ENCODE measurements around the gene MLLT10. TPM values are rescaled to one million over a fixed set of nuclear protein-coding genes. Genes with fewer than 3 reads are reported as not detected.

MLLT10 gene
- total and polyA plus RNA-seq, 9 donors = 20.7 to 30.6 (median 25.5) TPM

GRCh38 chr10:21747809-21748208, 213.8 kb downstream of the MLLT10 start:
- peaks cover 20% of the 10 kb centered on the region for H3K36me3 ChIP-seq (ENCODE audit: control insufficient read depth, insufficient read depth, low read length)
- H3K27ac ChIP-seq (ENCODE audit: low read length) = no peak overlapping the region
- WGBS (ENCODE audit: insufficient coverage) = no CpG with 5 or more reads among the region's 4 CpGs
- no peak for DNase-seq
- no peaks in the 10 kb centered on the region for H3K9me3 ChIP-seq (replicated peaks; ENCODE audit: control insufficient read depth, low read depth, low read length)
- H3K4me1 ChIP-seq (ENCODE audit: control insufficient read depth, insufficient read depth, low read length) = no peaks in the 10 kb centered on the region
- H3K4me3 ChIP-seq (ENCODE audit: low read length) = no peak overlapping the region
- no peaks in the 10 kb centered on the region for H3K27me3 ChIP-seq (ENCODE audit: control insufficient read depth, insufficient read depth, low read length)

DNA sequence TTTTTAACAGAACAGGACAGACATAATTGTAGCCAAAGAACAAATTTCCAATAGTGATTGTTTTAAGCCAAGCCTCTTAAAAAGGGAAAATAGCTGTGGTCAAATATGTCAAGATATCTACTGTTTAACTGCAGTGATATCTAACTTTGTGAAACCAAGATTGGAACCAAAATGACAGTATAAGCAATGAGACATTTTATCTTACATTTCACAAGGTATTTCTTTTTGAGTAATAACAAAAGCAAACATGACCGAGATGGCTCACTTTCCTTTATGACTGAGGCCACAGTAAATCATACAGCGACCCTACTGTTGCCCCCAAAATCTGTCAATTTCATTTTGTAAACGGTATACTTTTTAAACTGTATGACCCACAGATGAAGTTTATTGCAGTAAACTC, 215.8 kb downstream of the MLLT10 start:
- Histone ChIP-seq H3K4me1 (ENCODE audit: control insufficient read depth, insufficient read depth, low read length) (no peaks in the 10 kb centered on the region), H3K27me3 (ENCODE audit: control insufficient read depth, insufficient read depth, low read length) (no peaks in the 10 kb centered on the region), H3K4me3 (ENCODE audit: low read length) (no peak overlapping the region), H3K27ac (ENCODE audit: low read length) (no peak overlapping the region), H3K9me3 (replicated peaks; ENCODE audit: control insufficient read depth, low read depth, low read length) (no peaks in the 10 kb centered on the region), H3K36me3 (ENCODE audit: control insufficient read depth, insufficient read depth, low read length) (peaks cover 17% of the 10 kb centered on the region)
- no CpG with 5 or more reads among the region's 3 CpGs for WGBS (ENCODE audit: insufficient coverage)
- DNase-seq = no peak

DNA sequence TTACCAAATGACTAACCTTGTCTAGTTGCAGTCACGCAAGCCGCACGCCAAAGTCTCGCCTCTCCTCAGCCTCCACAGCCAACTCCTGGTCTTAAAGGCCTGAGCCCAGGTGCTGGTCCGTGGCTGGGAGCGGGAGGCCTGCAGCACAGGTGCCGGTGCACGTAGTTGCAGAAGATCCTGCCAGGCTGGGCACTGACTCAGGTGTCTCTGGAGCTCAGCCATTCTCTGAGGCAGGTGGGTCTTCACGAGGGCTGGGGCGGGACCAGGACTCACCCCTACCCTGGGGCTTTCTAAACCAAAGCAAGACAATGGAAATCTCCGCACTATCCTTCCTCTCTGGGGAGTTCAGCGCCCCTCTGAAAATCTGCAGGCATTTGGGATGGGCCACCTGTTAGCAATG, 216.4 kb downstream of the MLLT10 start:
- H3K4me1 ChIP-seq (ENCODE audit: control insufficient read depth, insufficient read depth, low read length) = no peaks in the 10 kb centered on the region
- 69% methylated on average over 4 of the region's 12 CpGs for WGBS (ENCODE audit: insufficient coverage)
- DNase-seq = no peak
- H3K9me3 ChIP-seq (replicated peaks; ENCODE audit: control insufficient read depth, low read depth, low read length) = no peaks in the 10 kb centered on the region
- peaks cover 17% of the 10 kb centered on the region for H3K36me3 ChIP-seq (ENCODE audit: control insufficient read depth, insufficient read depth, low read length)
- H3K27me3 ChIP-seq (ENCODE audit: control insufficient read depth, insufficient read depth, low read length) = no peaks in the 10 kb centered on the region
- H3K4me3 ChIP-seq (ENCODE audit: low read length) = no peak overlapping the region
- no peak overlapping the region for H3K27ac ChIP-seq (ENCODE audit: low read length)

GRCh38 chr10:21751341-21752310, 217.6 kb downstream of the MLLT10 start:
- WGBS (ENCODE audit: insufficient coverage) = 72% methylated on average over 11 of the region's 26 CpGs

GRCh38 chr10:21753497-21754270, 219.7 kb downstream of the MLLT10 start:
- Histone ChIP-seq H3K27me3 (ENCODE audit: control insufficient read depth, insufficient read depth, low read length) (no peaks in the 10 kb centered on the region), H3K9me3 (replicated peaks; ENCODE audit: control insufficient read depth, low read depth, low read length) (no peaks in the 10 kb centered on the region), H3K4me3 (ENCODE audit: low read length) (no peak overlapping the region), H3K36me3 (ENCODE audit: control insufficient read depth, insufficient read depth, low read length) (peaks cover 8% of the 10 kb centered on the region), H3K27ac (ENCODE audit: low read length) (no peak overlapping the region), H3K4me1 (ENCODE audit: control insufficient read depth, insufficient read depth, low read length) (peaks cover 14% of the 10 kb centered on the region)
- WGBS (ENCODE audit: insufficient coverage) = 90% methylated on average over 12 of the region's 18 CpGs
- no peak for DNase-seq

More at GRCh38 chr10:21751341-21752310, 217.6 kb downstream of the MLLT10 start:
- Histone ChIP-seq H3K27me3 (ENCODE audit: control insufficient read depth, insufficient read depth, low read length) (no peaks in the 10 kb centered on the region), H3K9me3 (replicated peaks; ENCODE audit: control insufficient read depth, low read depth, low read length) (no peaks in the 10 kb centered on the region), H3K36me3 (ENCODE audit: control insufficient read depth, insufficient read depth, low read length) (peaks cover 11% of the 10 kb centered on the region), H3K27ac (ENCODE audit: low read length) (no peak overlapping the region), H3K4me3 (ENCODE audit: low read length) (no peak overlapping the region), H3K4me1 (ENCODE audit: control insufficient read depth, insufficient read depth, low read length) (no peaks in the 10 kb centered on the region)
- no peak for DNase-seq

DNA sequence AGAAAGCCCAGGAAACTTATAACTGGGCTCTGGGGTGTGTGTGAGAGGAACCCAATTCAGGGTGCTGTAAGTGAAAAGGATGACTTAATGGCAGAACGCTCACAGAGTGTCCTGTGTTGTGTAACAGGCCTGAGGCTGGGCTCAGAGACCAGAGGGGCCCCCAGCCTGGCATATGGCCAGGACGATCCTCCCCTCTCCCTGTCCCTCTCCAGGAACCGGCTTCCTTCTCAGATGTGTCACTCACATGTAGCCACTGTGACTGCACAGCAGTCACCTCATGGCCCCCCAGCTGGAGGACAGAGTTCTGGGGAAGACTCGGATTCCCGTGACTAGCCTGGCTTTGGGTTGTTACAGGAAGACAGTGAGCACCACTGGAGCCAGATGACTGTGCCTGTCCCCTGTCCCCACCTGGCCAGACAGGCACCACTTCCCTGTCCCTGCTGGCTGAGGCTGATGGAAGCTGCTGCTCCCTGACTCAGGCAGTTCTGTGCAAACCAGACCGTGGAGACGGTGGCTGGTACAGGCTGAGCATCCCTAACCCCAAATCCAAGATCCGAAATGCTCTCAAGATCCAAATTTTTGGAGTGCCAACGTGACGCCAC, 220.5 kb downstream of the MLLT10 start:
- Histone ChIP-seq H3K36me3 (ENCODE audit: control insufficient read depth, insufficient read depth, low read length) (peaks cover 12% of the 10 kb centered on the region), H3K4me1 (ENCODE audit: control insufficient read depth, insufficient read depth, low read length) (peaks cover 14% of the 10 kb centered on the region), H3K27me3 (ENCODE audit: control insufficient read depth, insufficient read depth, low read length) (no peaks in the 10 kb centered on the region), H3K27ac (ENCODE audit: low read length) (no peak overlapping the region), H3K9me3 (replicated peaks; ENCODE audit: control insufficient read depth, low read depth, low read length) (no peaks in the 10 kb centered on the region), H3K4me3 (ENCODE audit: low read length) (no peak overlapping the region)
- no peak for DNase-seq
- 96% methylated on average over 5 of the region's 10 CpGs for WGBS (ENCODE audit: insufficient coverage)

- WGBS (ENCODE audit: insufficient coverage) = 60% methylated on average over 4 of the region's 12 CpGs
- H3K27me3 ChIP-seq (ENCODE audit: control insufficient read depth, insufficient read depth, low read length) = no peaks in the 10 kb centered on the region
- DNase-seq = no peak
- no peak overlapping the region for H3K27ac ChIP-seq (ENCODE audit: low read length)
- peaks cover 12% of the 10 kb centered on the region for H3K36me3 ChIP-seq (ENCODE audit: control insufficient read depth, insufficient read depth, low read length)
- no peaks in the 10 kb centered on the region for H3K9me3 ChIP-seq (replicated peaks; ENCODE audit: control insufficient read depth, low read depth, low read length)
- no peak overlapping the region for H3K4me3 ChIP-seq (ENCODE audit: low read length)
- peaks cover 14% of the 10 kb centered on the region for H3K4me1 ChIP-seq (ENCODE audit: control insufficient read depth, insufficient read depth, low read length)
Observed at GRCh38 chr10:21756707-21757106, 222.7 kb downstream of the MLLT10 start.

DNA sequence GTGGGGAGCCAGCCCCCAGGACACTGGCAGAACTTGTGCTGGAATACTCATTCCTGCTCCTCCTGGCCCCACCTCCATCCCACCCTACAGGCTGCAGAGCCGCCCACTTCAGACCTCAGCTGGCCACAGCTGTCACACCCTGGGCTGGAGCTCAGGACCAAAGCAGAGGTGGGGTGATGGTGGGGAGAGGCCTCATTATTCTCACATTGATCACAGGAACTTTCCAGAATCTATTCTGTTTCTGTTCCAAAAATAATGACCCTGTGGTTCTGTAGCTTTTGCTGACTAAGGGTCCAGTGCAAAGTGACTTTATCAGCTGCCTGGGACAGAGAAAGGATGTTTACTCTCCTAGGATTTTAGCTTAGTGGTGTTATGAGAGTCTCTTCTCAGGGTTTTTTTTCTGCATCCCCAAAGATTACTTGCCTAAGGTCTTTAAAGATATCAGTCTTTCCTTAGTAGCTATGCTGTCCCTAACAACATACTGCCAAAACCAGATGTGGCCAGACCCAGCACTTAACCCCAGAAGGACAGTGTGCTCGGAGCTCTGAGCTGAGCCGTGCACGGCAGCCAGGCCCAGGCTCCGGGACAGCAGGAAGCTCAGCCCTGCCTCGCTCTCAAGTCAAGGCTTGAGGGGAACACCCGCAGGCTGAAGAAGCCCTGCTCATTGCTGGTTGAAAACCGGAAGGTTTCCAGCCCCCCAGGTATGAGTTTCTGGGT, 223.3 kb downstream of the MLLT10 start:
- peak; percentile 69 for DNase-seq
- Histone ChIP-seq H3K27ac (ENCODE audit: low read length) (no peak overlapping the region), H3K4me3 (ENCODE audit: low read length) (no peak overlapping the region), H3K9me3 (replicated peaks; ENCODE audit: control insufficient read depth, low read depth, low read length) (no peaks in the 10 kb centered on the region), H3K36me3 (ENCODE audit: control insufficient read depth, insufficient read depth, low read length) (peaks cover 12% of the 10 kb centered on the region), H3K4me1 (ENCODE audit: control insufficient read depth, insufficient read depth, low read length) (peaks cover 14% of the 10 kb centered on the region), H3K27me3 (ENCODE audit: control insufficient read depth, insufficient read depth, low read length) (no peaks in the 10 kb centered on the region)
- 17% methylated on average over 5 of the region's 8 CpGs for WGBS (ENCODE audit: insufficient coverage)

- Histone ChIP-seq H3K4me1 (ENCODE audit: control insufficient read depth, insufficient read depth, low read length) (peaks cover 14% of the 10 kb centered on the region), H3K27ac (ENCODE audit: low read length) (no peak overlapping the region), H3K4me3 (ENCODE audit: low read length) (no peak overlapping the region), H3K27me3 (ENCODE audit: control insufficient read depth, insufficient read depth, low read length) (no peaks in the 10 kb centered on the region), H3K36me3 (ENCODE audit: control insufficient read depth, insufficient read depth, low read length) (peaks cover 12% of the 10 kb centered on the region), H3K9me3 (replicated peaks; ENCODE audit: control insufficient read depth, low read depth, low read length) (no peaks in the 10 kb centered on the region)
- DNase-seq = no peak
- WGBS (ENCODE audit: insufficient coverage) = 66% methylated on average over 12 of the region's 14 CpGs
Observed at GRCh38 chr10:21758239-21758638, 224.2 kb downstream of the MLLT10 start.
